LNCAP (cell line): Measurements from ENCODE around the gene UBE2E3.

Source experiments
- CTCF ChIP-seq: fragments of 450-650 bp; IDR thresholded peaks from 2 replicates; pipeline ENCODE4 v1.5.1; 2017; ENCODE audit warnings: mild to moderate bottlenecking

The UBE2E3 gene

GRCh38 chr2:181037922-181038321 lies 57.5 kb downstream of the UBE2E3 start:
- TF ChIP-seq CTCF = no peak

GRCh38 chr2:181038796-181039195 lies 58.4 kb downstream of the UBE2E3 start:
- no peak for TF ChIP-seq CTCF

GRCh38 chr2:181041661-181042060 lies 61.3 kb downstream of the UBE2E3 start:
- no peak for TF ChIP-seq CTCF

- TF ChIP-seq CTCF = no peak
Observed at GRCh38 chr2:181042706-181043105, 62.3 kb downstream of the UBE2E3 start.

- TF ChIP-seq CTCF = no peak
Observed at GRCh38 chr2:181046833-181047232, 66.4 kb downstream of the UBE2E3 start.

GRCh38 chr2:181047829-181048228 lies 67.4 kb downstream of the UBE2E3 start:
- TF ChIP-seq CTCF = no peak

- TF ChIP-seq CTCF = no peak
Observed at GRCh38 chr2:181051861-181052522, 71.6 kb downstream of the UBE2E3 start.

- no peak for TF ChIP-seq CTCF
Observed at GRCh38 chr2:181052523-181052891, 72.1 kb downstream of the UBE2E3 start.
